Thoracic aorta (tissue), 2 donors: ENCODE results near the gene PRKG2. TPM values are rescaled to one million over a fixed set of nuclear protein-coding genes. Genes with fewer than 3 reads are reported as not detected.

Source experiments
- ATAC-seq: fragments of 150-250 bp; one replicate; pipeline ENCODE4 v1.8.0; 2017; ENCODE audit warnings: low read depth; ENCODE audit not compliant: insufficient number of reproducible peaks, low FRiP score
- DNase-seq: peaks from one replicate; pipeline ENCODE4 v3.0.0-alpha.2; 2020; ENCODE audit warnings: low spot score
- H3K27ac ChIP-seq, 2 donors: fragments of 200-600 bp; sonication (generic); 1 replicate in 1 of 2; 2 replicates in 1 of 2; pipeline ENCODE4 v1.5.1; 2016; ENCODE audit warnings: mild to moderate bottlenecking in 2 of 2, moderate library complexity in 2 of 2
- H3K27me3 ChIP-seq: fragments of 200-600 bp; sonication (generic); replicated peaks from 2 replicates; pipeline ENCODE4 v1.6.0; 2016; ENCODE audit warnings: mild to moderate bottlenecking; ENCODE audit not compliant: insufficient read depth
- H3K36me3 ChIP-seq: fragments of 200-600 bp; sonication (generic); one replicate; pipeline ENCODE4 v1.5.1; 2016
- H3K4me1 ChIP-seq, 2 donors: fragments of 200-600 bp; sonication (generic); 1 replicate in 1 of 2; 2 replicates in 1 of 2; pipeline versions ENCODE4 v1.5.1 to v1.6.0; 2016; ENCODE audit warnings: low read depth in 2 of 2, mild to moderate bottlenecking in 1 of 2; ENCODE audit not compliant: control insufficient read depth in 1 of 2
- H3K4me3 ChIP-seq: fragments of 200-600 bp; sonication (generic); 2 replicates; pipeline ENCODE4 v1.5.1; 2016; ENCODE audit warnings: mild to moderate bottlenecking
- H3K9me3 ChIP-seq: fragments of 200-600 bp; sonication (generic); 2 replicates; pipeline ENCODE4 v1.5.1; 2016
- total RNA-seq, 2 donors: library from RNA; depleted of rRNA; stranded (reverse); fragments of >200 nt; gene quantifications; one replicate each; pipeline versions ENCODE4 v1.1.0 to v1.2.3, GENCODE V29; 2016
- TF ChIP-seq, protein P1 (sequence below): fragments of 200-600 bp; sonication (generic); IDR thresholded peaks from one replicate; pipeline ENCODE4 v1.5.1; 2019; ENCODE audit warnings: antibody characterized with exemption

PRKG2 gene
- total RNA-seq, 2 donors from 2014 or later: 0.14 TPM; not detected in 1

DNA sequence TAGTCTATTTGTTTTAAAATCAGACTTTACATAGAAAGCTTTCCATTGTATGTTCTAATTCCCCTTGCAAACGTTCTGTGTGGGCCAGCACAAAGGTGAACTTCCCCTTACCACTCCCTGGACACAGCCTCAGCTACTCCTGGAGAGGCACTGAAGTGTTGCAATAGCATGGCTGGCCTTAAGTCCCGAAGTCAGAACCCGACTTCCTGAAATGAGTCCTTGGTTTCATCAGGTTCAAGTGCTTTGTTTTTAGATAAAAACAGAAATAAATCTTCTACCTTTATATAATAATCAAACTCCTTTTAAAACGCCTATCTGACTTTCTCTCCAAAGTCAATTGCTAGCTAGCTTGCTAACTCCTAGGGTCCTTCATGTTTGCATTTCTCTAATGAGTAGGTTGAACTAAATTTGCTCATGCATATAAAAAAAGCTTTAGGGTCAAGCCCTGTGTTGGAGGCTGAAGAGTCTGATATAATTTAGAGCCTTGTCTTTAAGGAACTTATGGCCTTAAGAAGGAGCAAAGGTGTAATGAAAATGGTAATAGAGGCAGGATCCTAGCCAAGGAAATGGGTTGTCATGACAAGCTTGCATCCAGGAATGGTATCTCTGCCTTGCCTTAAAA is 175.6 kb downstream of the PRKG2 start:
- no peak overlapping the region for H3K27ac ChIP-seq
- H3K9me3 ChIP-seq: no peaks in the 10 kb centered on the region
- DNase-seq (no peak), ATAC-seq (no peak)
- H3K36me3 ChIP-seq: no peaks in the 10 kb centered on the region
- TF ChIP-seq, protein P1, sequence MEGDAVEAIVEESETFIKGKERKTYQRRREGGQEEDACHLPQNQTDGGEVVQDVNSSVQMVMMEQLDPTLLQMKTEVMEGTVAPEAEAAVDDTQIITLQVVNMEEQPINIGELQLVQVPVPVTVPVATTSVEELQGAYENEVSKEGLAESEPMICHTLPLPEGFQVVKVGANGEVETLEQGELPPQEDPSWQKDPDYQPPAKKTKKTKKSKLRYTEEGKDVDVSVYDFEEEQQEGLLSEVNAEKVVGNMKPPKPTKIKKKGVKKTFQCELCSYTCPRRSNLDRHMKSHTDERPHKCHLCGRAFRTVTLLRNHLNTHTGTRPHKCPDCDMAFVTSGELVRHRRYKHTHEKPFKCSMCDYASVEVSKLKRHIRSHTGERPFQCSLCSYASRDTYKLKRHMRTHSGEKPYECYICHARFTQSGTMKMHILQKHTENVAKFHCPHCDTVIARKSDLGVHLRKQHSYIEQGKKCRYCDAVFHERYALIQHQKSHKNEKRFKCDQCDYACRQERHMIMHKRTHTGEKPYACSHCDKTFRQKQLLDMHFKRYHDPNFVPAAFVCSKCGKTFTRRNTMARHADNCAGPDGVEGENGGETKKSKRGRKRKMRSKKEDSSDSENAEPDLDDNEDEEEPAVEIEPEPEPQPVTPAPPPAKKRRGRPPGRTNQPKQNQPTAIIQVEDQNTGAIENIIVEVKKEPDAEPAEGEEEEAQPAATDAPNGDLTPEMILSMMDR: no peak
- H3K4me3 ChIP-seq: no peak overlapping the region
- no peaks in the 10 kb centered on the region for H3K4me1 ChIP-seq
- no peaks in the 10 kb centered on the region for H3K27me3 ChIP-seq

DNA sequence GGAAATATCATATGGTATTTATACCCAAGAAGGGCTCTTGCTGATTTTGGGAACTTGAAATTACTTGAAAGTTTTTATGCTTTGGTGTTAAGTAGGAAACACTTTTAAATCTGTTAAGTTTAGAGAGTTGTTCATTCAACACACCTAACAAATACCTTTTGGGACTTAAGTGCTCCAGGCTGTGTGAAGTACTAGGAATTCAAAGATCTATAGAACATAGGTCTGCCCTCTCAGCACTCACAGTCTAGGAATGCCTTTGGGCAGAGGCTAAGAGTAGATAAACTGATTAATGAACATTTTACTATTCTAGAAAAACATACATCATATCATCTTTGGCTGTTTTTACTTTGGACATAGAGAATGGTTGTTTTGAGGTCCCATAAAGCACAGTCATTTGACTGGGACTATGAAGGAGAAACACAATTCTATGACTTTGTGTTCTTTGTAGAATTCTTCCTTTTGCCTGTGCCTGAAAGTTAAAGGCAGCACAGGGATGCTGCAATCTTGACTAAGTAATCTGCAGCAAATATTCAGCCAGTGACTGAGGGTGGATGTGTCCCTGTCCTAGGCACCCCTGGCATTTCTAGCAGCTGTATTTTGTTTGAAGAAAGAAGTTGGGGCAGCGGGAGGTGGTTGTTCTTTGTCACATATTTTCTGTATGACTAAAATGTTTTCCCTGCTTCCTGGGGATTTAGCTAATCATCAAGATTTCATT is 176.2 kb downstream of the PRKG2 start:
- Histone ChIP-seq H3K4me1 (no peaks in the 10 kb centered on the region), H3K36me3 (no peaks in the 10 kb centered on the region), H3K4me3 (no peak overlapping the region), H3K27me3 (no peaks in the 10 kb centered on the region), H3K9me3 (no peaks in the 10 kb centered on the region), H3K27ac (no peak overlapping the region)
- TF ChIP-seq, protein P1: no peak
- DNase-seq: no peak
- no peak for ATAC-seq

Other genes with a start within 250 kb of the PRKG2 start
- gene BMP3, start 184.5 kb downstream of the PRKG2 start, total RNA-seq: 1 to 10 TPM in 1 of 2 donors, under 1 TPM in 1; 0.68 to 1.4 TPM